Measurements from ENCODE around the gene MPO.

The MPO gene

GRCh38 chr17:58306131-58306951 lies 25.6 kb upstream of the MPO start:
- DNase-seq (ENCODE audit: low read depth in 3 of 3), result no peak

- no peak for DNase-seq (ENCODE audit: low read depth in 3 of 3)
Measured at GRCh38 chr17:58305626-58306025, 24.9 kb upstream of the MPO start.

- DNase-seq (ENCODE audit: low read depth in 3 of 3), result no peak
Measured at GRCh38 chr17:58304750-58305486, 24.2 kb upstream of the MPO start.

- peak in 1 of 3 experiments; percentile 63 for DNase-seq (ENCODE audit: low read depth in 3 of 3)
Measured at GRCh38 chr17:58303971-58304749, 23.4 kb upstream of the MPO start.

GRCh38 chr17:58302919-58303585 lies 22.3 kb upstream of the MPO start:
- DNase-seq (ENCODE audit: low read depth in 3 of 3), result no peak

- no peak for DNase-seq (ENCODE audit: low read depth in 3 of 3)
Measured at GRCh38 chr17:58302171-58302918, 21.6 kb upstream of the MPO start.

- no peak for DNase-seq (ENCODE audit: low read depth in 3 of 3)
Measured at GRCh38 chr17:58301504-58302150, 20.9 kb upstream of the MPO start.

GRCh38 chr17:58300336-58300735 lies 19.6 kb upstream of the MPO start:
- DNase-seq (ENCODE audit: low read depth in 3 of 3), result no peak

GRCh38 chr17:58294034-58294433 lies 13.3 kb upstream of the MPO start:
- no peak for DNase-seq (ENCODE audit: low read depth in 3 of 3)

GRCh38 chr17:58291246-58291645 lies 10.5 kb upstream of the MPO start:
- DNase-seq (ENCODE audit: low read depth in 3 of 3), result no peak

- no peak for DNase-seq (ENCODE audit: low read depth in 3 of 3)
Measured at GRCh38 chr17:58289869-58290268, 9.1 kb upstream of the MPO start.

- DNase-seq (ENCODE audit: low read depth in 3 of 3), result no peak
Measured at GRCh38 chr17:58285422-58285810, 4.7 kb upstream of the MPO start.

- no peak for DNase-seq (ENCODE audit: low read depth in 3 of 3)
Measured at GRCh38 chr17:58284613-58285421, 4.1 kb upstream of the MPO start.

- DNase-seq (ENCODE audit: low read depth in 3 of 3), result no peak
Measured at GRCh38 chr17:58283674-58284612, 3.2 kb upstream of the MPO start.

GRCh38 chr17:58282442-58282841 lies 1.7 kb upstream of the MPO start:
- no peak for DNase-seq (ENCODE audit: low read depth in 3 of 3)

- no peak for DNase-seq (ENCODE audit: low read depth in 3 of 3)
Measured at GRCh38 chr17:58281511-58282011, 826 bp upstream of the MPO start.

GRCh38 chr17:58279736-58280479 lies 827 bp downstream of the MPO start:
- no peak for DNase-seq (ENCODE audit: low read depth in 3 of 3)
